Fibroblast of gingiva (primary cell): ENCODE measurements around the gene SEC16A.
A peak's percentile ranks its signal among the peaks of the same experiment; 100 is the strongest.
"Not testable (repeated sequence)": the region's sequence is repeated elsewhere in the genome, so short reads cannot be mapped to it uniquely, and the experiment has no call there.

Source experiments
- DNase-seq: peaks from one replicate; pipeline ENCODE4 v3.0.0-alpha.2; 2011; ENCODE audit warnings: low read depth

SEC16A gene

GRCh38 chr9:136422876-136423275, 60.0 kb downstream of the SEC16A start:
- DNase-seq, result no peak

- no peak for DNase-seq
Observed at GRCh38 chr9:136421791-136422190, 61.0 kb downstream of the SEC16A start.

- no peak for DNase-seq
Observed at GRCh38 chr9:136419092-136419420, 63.8 kb downstream of the SEC16A start.

GRCh38 chr9:136418182-136419091, 64.4 kb downstream of the SEC16A start:
- DNase-seq, result no peak

- no peak for DNase-seq
Observed at GRCh38 chr9:136416914-136417313, 65.9 kb downstream of the SEC16A start.

- no peak for DNase-seq
Observed at GRCh38 chr9:136416427-136416826, 66.4 kb downstream of the SEC16A start.

- DNase-seq, result no peak
Observed at GRCh38 chr9:136412962-136413361, 69.9 kb downstream of the SEC16A start.

GRCh38 chr9:136411378-136411777, 71.5 kb downstream of the SEC16A start:
- DNase-seq, result no peak

GRCh38 chr9:136410500-136411287, 72.1 kb downstream of the SEC16A start, which contains the start of the genes ENTR1 and PMPCA:
Gene ENTR1, minus strand, starts transcription at chr9:136410614. Its CDS starts 217 bp downstream, at chr9:136410397.
Gene PMPCA, plus strand, starts transcription at chr9:136410658. Its CDS starts 11 bp downstream, at chr9:136410669.
- peak; percentile 82 for DNase-seq

GRCh38 chr9:136409557-136410455, 73.0 kb downstream of the SEC16A start:
- DNase-seq, result peak; percentile 35

GRCh38 chr9:136407911-136408310, 74.9 kb downstream of the SEC16A start:
- no peak for DNase-seq

GRCh38 chr9:136407061-136407460, 75.8 kb downstream of the SEC16A start:
- not testable (repeated sequence) for DNase-seq

GRCh38 chr9:136405904-136406303, 76.9 kb downstream of the SEC16A start:
- not testable (repeated sequence) for DNase-seq

- DNase-seq, result no peak
Observed at GRCh38 chr9:136405481-136405880, 77.4 kb downstream of the SEC16A start.

- no peak for DNase-seq
Observed at GRCh38 chr9:136404801-136405136, 78.1 kb downstream of the SEC16A start.

GRCh38 chr9:136403915-136404800, 78.7 kb downstream of the SEC16A start:
- no peak for DNase-seq

- no peak for DNase-seq
Observed at GRCh38 chr9:136403538-136403914, 79.3 kb downstream of the SEC16A start.

GRCh38 chr9:136402067-136402466, 80.8 kb downstream of the SEC16A start:
- no peak for DNase-seq

- DNase-seq, result no peak
Observed at GRCh38 chr9:136401173-136401922, 81.5 kb downstream of the SEC16A start.
